HUES48 (cell line): ENCODE data around the gene PTRHD1.
"Not testable (repeated sequence)": the region's sequence is repeated elsewhere in the genome, so short reads cannot be mapped to it uniquely, and the experiment has no call there.

Source experiments
- H3K27ac ChIP-seq: one replicate; pipeline ENCODE4 v1.7.0; 2013; ENCODE audit warnings: low read depth, low read length, inconsistent platforms
- H3K27me3 ChIP-seq: 2 replicates; pipeline ENCODE4 v1.6.1; 2013; ENCODE audit warnings: mild to moderate bottlenecking, low read length; ENCODE audit not compliant: control insufficient read depth, insufficient read depth
- H3K36me3 ChIP-seq: 2 replicates; pipeline ENCODE4 v1.6.1; 2013; ENCODE audit warnings: low read length; ENCODE audit not compliant: control insufficient read depth, insufficient read depth
- H3K4me1 ChIP-seq: 2 replicates; pipeline ENCODE4 v1.6.1; 2013; ENCODE audit warnings: mild to moderate bottlenecking, low read length; ENCODE audit not compliant: control insufficient read depth, insufficient read depth
- H3K4me3 ChIP-seq: 2 replicates; pipeline ENCODE4 v1.5.1; 2013; ENCODE audit warnings: mild to moderate bottlenecking, low read depth, low read length
- H3K9ac ChIP-seq: 2 replicates; pipeline ENCODE4 v1.6.1; 2013; ENCODE audit warnings: mild to moderate bottlenecking, low read depth, low read length, moderate library complexity
- H3K9me3 ChIP-seq: 2 replicates; pipeline ENCODE4 v1.6.1; 2013; ENCODE audit warnings: low read length; ENCODE audit not compliant: control insufficient read depth, insufficient read depth

Gene PTRHD1

GRCh38 chr2:24819442-24820174 is 26.4 kb upstream of the PTRHD1 start:
- H3K36me3 ChIP-seq, result peaks cover 91% of the 10 kb centered on the region

DNA sequence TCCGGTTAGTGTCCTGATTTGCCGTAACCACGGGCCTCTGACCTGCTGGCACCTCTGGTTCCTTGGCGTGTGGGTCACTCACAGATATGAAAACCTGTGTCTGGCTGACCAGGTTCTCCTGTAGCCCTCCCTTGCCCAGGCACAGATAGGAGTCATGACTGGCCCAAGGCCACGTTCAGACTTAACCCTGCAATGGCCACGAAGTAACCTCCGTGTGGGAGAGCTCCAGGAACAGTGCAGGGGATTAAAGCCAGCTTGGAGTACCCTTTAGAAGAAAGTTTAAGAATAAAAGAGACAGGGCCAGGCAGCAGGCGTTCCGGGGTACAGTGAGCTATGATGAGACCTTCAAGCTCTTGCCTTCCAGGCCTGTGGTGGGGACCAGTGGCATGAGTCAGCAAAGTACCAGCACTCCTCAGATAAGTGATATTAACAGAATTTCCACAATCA is 25.6 kb upstream of the PTRHD1 start:
- Histone ChIP-seq H3K36me3 (peaks cover 93% of the 10 kb centered on the region), H3K4me1 (peaks cover 28% of the 10 kb centered on the region), H3K9me3 (no peaks in the 10 kb centered on the region), H3K4me3 (no peak overlapping the region), H3K27ac (no peak overlapping the region), H3K27me3 (no peaks in the 10 kb centered on the region), H3K9ac (no peak overlapping the region)

More at GRCh38 chr2:24819442-24820174, 26.4 kb upstream of the PTRHD1 start:
- Histone ChIP-seq H3K9me3 (no peaks in the 10 kb centered on the region), H3K27ac (no peak overlapping the region), H3K4me3 (no peak overlapping the region), H3K4me1 (peaks cover 28% of the 10 kb centered on the region), H3K27me3 (no peaks in the 10 kb centered on the region), H3K9ac (no peak overlapping the region)

GRCh38 chr2:24816884-24817283 is 23.7 kb upstream of the PTRHD1 start:
- Histone ChIP-seq H3K27me3 (no peaks in the 10 kb centered on the region), H3K9ac (no peak overlapping the region), H3K36me3 (peaks cover 80% of the 10 kb centered on the region), H3K27ac (no peak overlapping the region), H3K4me1 (peaks cover 18% of the 10 kb centered on the region), H3K9me3 (no peaks in the 10 kb centered on the region), H3K4me3 (no peak overlapping the region)

DNA sequence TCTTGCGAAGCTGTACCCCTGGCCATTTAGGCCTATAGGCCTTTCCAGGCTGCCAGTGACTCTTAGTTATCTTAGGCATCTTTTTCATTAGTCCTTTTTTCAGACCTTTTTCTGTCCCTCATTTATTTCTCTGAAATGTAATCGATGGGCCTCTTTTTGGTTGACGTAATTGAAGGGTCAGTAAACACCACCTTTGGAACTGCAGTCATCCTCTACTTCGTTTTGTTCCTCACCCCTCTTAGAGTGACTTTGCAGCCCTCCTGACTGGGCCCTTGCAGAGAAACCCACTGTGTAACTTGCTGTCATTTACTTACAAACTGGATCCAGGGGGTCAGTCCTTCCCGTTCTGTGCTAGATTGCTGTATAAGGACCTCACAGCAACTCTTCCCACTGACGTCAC is 23.2 kb upstream of the PTRHD1 start:
- H3K4me3 ChIP-seq, result no peak overlapping the region
- H3K27me3 ChIP-seq, result no peaks in the 10 kb centered on the region
- no peak overlapping the region for H3K9ac ChIP-seq
- peaks cover 14% of the 10 kb centered on the region for H3K4me1 ChIP-seq
- H3K27ac ChIP-seq, result no peak overlapping the region
- peaks cover 78% of the 10 kb centered on the region for H3K36me3 ChIP-seq
- no peaks in the 10 kb centered on the region for H3K9me3 ChIP-seq

DNA sequence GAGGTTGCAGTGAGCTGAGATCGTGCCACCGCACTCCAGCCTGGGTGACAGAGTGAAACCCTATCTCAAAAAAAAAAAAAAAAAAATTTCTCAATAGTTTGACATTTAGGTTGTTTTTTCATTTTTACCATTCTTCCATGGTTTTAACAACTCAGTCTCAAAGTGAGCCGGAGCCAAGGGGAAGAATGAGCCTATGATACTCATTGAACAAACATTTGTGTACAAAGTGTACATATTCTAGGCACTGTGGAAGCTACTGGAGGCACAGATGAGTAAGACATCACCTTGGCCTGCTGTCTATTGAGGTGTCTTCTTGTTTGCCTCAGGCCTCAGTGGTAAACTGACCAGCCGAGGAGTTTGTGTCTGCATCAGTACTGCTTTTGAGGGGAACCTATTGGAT is 22.0 kb upstream of the PTRHD1 start:
- no peak overlapping the region for H3K4me3 ChIP-seq

GRCh38 chr2:24814516-24814915 is 21.3 kb upstream of the PTRHD1 start:
- Histone ChIP-seq H3K36me3 (peaks cover 61% of the 10 kb centered on the region), H3K9ac (no peak overlapping the region), H3K4me1 (peaks cover 5% of the 10 kb centered on the region; the same call in 1 of the 2 replicates), H3K4me3 (no peak overlapping the region), H3K27ac (no peak overlapping the region), H3K27me3 (no peaks in the 10 kb centered on the region), H3K9me3 (no peaks in the 10 kb centered on the region)

More for the DNA sequence above, 22.0 kb upstream of the PTRHD1 start:
- no peaks in the 10 kb centered on the region for H3K9me3 ChIP-seq
- peaks cover 66% of the 10 kb centered on the region for H3K36me3 ChIP-seq
- no peak overlapping the region for H3K9ac ChIP-seq
- H3K4me1 ChIP-seq, result peaks cover 5% of the 10 kb centered on the region; the same call in 1 of the 2 replicates
- no peak overlapping the region for H3K27ac ChIP-seq
- H3K27me3 ChIP-seq, result no peaks in the 10 kb centered on the region

GRCh38 chr2:24813691-24814137 is 20.5 kb upstream of the PTRHD1 start:
- Histone ChIP-seq H3K9me3 (no peaks in the 10 kb centered on the region), H3K27ac (no peak overlapping the region), H3K9ac (no peak overlapping the region), H3K36me3 (peaks cover 53% of the 10 kb centered on the region), H3K4me1 (peaks cover 5% of the 10 kb centered on the region; the same call in 1 of the 2 replicates), H3K27me3 (no peaks in the 10 kb centered on the region), H3K4me3 (no peak overlapping the region)

DNA sequence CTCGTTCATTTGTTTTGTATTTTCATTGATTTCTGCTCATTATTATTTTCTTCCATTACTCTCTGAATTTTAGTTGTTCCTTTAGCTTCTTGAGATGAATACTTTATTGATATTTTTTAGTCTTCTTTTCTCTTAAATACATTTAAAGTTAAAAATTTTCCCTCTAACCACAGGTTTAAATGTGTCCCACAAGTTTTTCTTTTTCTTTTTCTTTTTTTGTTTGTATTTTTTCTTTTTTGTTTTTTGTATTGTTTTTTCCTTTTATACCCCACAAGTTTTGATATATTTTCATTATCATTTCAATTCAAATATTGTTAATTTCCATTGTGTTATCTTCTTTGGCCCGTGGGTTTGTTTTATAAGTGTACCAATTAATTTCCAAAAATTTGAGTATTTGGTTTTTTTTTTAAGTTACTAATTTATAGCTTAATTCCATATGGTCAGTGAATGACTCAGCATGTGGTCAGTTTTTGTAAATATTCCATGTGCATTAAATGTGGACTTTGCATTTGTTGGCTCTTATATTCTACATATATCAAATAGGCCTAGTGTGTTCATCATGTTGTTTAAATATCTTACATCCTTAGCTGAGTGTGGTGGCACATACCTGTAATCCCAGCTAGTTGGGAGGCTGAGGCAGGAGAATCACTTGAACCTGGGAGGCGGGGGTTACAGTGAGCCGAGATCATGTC is 16.3 kb upstream of the PTRHD1 start:
- Histone ChIP-seq H3K27ac (no peak overlapping the region), H3K9ac (no peak overlapping the region), H3K4me1 (peaks cover 5% of the 10 kb centered on the region; the same call in 1 of the 2 replicates), H3K27me3 (no peaks in the 10 kb centered on the region), H3K4me3 (no peak overlapping the region), H3K36me3 (peaks cover 34% of the 10 kb centered on the region), H3K9me3 (peaks cover 9% of the 10 kb centered on the region; the same call in 1 of the 2 replicates)

GRCh38 chr2:24806661-24807036 is 13.5 kb upstream of the PTRHD1 start:
- Histone ChIP-seq H3K36me3 (peaks cover 24% of the 10 kb centered on the region), H3K4me1 (no peaks in the 10 kb centered on the region), H3K4me3 (peak overlapping the region; percentile 29; the same call in 1 of the 2 replicates), H3K27ac (no peak overlapping the region), H3K27me3 (no peaks in the 10 kb centered on the region), H3K9me3 (peaks cover 9% of the 10 kb centered on the region; the same call in 1 of the 2 replicates), H3K9ac (no peak overlapping the region)

- not testable (repeated sequence) for H3K27me3 ChIP-seq, H3K9me3 ChIP-seq, H3K9ac ChIP-seq, H3K4me1 ChIP-seq, H3K27ac ChIP-seq
- Histone ChIP-seq H3K36me3 (peaks cover 24% of the 10 kb centered on the region), H3K4me3 (peak overlapping the region; percentile 29; the same call in 1 of the 2 replicates)
Measured at GRCh38 chr2:24805811-24806660, 12.8 kb upstream of the PTRHD1 start.
